Adrenal gland (tissue), 5 donors: ENCODE data around the gene SOD1.

Experiments used
- POLR2A ChIP-seq, 2 donors: fragments of 450-650 bp; IDR thresholded peaks; one replicate each; pipeline ENCODE4 v1.6.1; 2017; ENCODE audit warnings: antibody characterized with exemption in 2 of 2, mild to moderate bottlenecking in 2 of 2, moderate library complexity in 1 of 2
- TF ChIP-seq, protein P1 (sequence below), 6 experiments: fragments of 450-650 bp in 4 of 6; fragments of 200-600 bp in 2 of 6; sonication (generic) in 1 of 6; IDR thresholded peaks; 1 replicate in 5 of 6; 2 replicates in 1 of 6; pipeline versions ENCODE4 v1.5.1 to v1.8.0; 2016 to 2021; ENCODE audit warnings: antibody characterized with exemption in 6 of 6, mild to moderate bottlenecking in 2 of 6, moderate library complexity in 1 of 6
- donor health status: DM: no; HTN: no; CAD: no.

DNA sequence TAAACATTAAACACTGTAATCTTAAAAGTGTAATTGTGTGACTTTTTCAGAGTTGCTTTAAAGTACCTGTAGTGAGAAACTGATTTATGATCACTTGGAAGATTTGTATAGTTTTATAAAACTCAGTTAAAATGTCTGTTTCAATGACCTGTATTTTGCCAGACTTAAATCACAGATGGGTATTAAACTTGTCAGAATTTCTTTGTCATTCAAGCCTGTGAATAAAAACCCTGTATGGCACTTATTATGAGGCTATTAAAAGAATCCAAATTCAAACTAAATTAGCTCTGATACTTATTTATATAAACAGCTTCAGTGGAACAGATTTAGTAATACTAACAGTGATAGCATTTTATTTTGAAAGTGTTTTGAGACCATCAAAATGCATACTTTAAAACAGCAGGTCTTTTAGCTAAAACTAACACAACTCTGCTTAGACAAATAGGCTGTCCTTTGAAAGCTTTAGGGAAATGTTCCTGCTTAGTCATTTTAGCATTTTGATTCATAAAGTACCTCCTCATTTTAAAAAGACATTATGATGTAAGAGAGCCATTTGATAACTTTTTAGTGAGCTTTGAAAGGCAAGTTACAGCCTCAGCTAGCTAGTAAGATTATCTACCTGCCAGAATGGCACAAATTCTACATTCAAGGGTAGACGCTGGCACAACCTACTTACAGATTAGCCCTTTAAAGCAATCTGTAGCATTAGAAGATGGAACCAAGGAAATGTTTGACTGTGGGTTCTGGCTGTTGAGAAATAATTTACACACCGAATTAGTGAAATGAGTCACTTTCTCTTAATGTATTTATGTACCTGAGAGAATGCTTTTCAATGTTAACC, 9.4 kb downstream of the SOD1 start:
- TF ChIP-seq, protein P1, sequence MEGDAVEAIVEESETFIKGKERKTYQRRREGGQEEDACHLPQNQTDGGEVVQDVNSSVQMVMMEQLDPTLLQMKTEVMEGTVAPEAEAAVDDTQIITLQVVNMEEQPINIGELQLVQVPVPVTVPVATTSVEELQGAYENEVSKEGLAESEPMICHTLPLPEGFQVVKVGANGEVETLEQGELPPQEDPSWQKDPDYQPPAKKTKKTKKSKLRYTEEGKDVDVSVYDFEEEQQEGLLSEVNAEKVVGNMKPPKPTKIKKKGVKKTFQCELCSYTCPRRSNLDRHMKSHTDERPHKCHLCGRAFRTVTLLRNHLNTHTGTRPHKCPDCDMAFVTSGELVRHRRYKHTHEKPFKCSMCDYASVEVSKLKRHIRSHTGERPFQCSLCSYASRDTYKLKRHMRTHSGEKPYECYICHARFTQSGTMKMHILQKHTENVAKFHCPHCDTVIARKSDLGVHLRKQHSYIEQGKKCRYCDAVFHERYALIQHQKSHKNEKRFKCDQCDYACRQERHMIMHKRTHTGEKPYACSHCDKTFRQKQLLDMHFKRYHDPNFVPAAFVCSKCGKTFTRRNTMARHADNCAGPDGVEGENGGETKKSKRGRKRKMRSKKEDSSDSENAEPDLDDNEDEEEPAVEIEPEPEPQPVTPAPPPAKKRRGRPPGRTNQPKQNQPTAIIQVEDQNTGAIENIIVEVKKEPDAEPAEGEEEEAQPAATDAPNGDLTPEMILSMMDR (IDR thresholded peaks at IDR 0.05) = no peak
- no peak for TF ChIP-seq POLR2A (IDR thresholded peaks at IDR 0.05)
